Activated naive CD4-positive, alpha-beta T cell (primary cell): ENCODE measurements around the gene LSAMP.

ENCODE experiments used
- DNase-seq, 4 experiments: peaks; one replicate each; lab custom pipeline; 2025; lab: John Stamatoyannopoulos, UW

Gene LSAMP

GRCh38 chr3:116350119-116350733 is 95.1 kb downstream of the LSAMP start:
- no peak for DNase-seq

GRCh38 chr3:116348216-116348615 is 97.1 kb downstream of the LSAMP start:
- DNase-seq, result no peak

- no peak for DNase-seq
Observed at GRCh38 chr3:116342499-116342898, 102.8 kb downstream of the LSAMP start.

GRCh38 chr3:116341899-116342298 is 103.4 kb downstream of the LSAMP start:
- DNase-seq, result no peak

- DNase-seq, result no peak
Observed at GRCh38 chr3:116341381-116341780, 103.9 kb downstream of the LSAMP start.

GRCh38 chr3:116340680-116341216 is 104.5 kb downstream of the LSAMP start:
- DNase-seq, result no peak

GRCh38 chr3:116339441-116340028 is 105.8 kb downstream of the LSAMP start:
- no peak for DNase-seq

- no peak for DNase-seq
Observed at GRCh38 chr3:116338713-116339112, 106.6 kb downstream of the LSAMP start.

- no peak for DNase-seq
Observed at GRCh38 chr3:116337229-116337628, 108.1 kb downstream of the LSAMP start.

GRCh38 chr3:116331380-116331779 is 113.9 kb downstream of the LSAMP start:
- no peak for DNase-seq

- no peak for DNase-seq
Observed at GRCh38 chr3:116322750-116323375, 122.4 kb downstream of the LSAMP start.

GRCh38 chr3:116318370-116318769 is 126.9 kb downstream of the LSAMP start:
- DNase-seq, result no peak

- no peak for DNase-seq
Observed at GRCh38 chr3:116316771-116317170, 128.5 kb downstream of the LSAMP start.

- no peak for DNase-seq
Observed at GRCh38 chr3:116314476-116314875, 130.8 kb downstream of the LSAMP start.

GRCh38 chr3:116306720-116307119 is 138.6 kb downstream of the LSAMP start:
- no peak for DNase-seq

GRCh38 chr3:116306149-116306548 is 139.1 kb downstream of the LSAMP start:
- DNase-seq, result no peak

- no peak for DNase-seq
Observed at GRCh38 chr3:116302087-116302747, 143.1 kb downstream of the LSAMP start.

GRCh38 chr3:116301422-116301821 is 143.9 kb downstream of the LSAMP start:
- DNase-seq, result no peak

- DNase-seq, result no peak
Observed at GRCh38 chr3:116300226-116300625, 145.1 kb downstream of the LSAMP start.

- no peak for DNase-seq
Observed at GRCh38 chr3:116299646-116300081, 145.6 kb downstream of the LSAMP start.

GRCh38 chr3:116298151-116298550 is 147.1 kb downstream of the LSAMP start:
- no peak for DNase-seq

GRCh38 chr3:116291141-116291540 is 154.1 kb downstream of the LSAMP start:
- no peak for DNase-seq

- DNase-seq, result no peak
Observed at GRCh38 chr3:116288485-116288884, 156.8 kb downstream of the LSAMP start.
